ENCODE data around the gene IL2RA.

Gene IL2RA

GRCh38 chr10:5965266-5965665 lies 96.9 kb downstream of the IL2RA start:
- H3K79me2 ChIP-seq (ENCODE audit: insufficient read depth, low read length): no peaks in the 10 kb centered on the region
- H3K4me2 ChIP-seq (ENCODE audit: low read depth, low read length, poor library complexity, severe bottlenecking): no peak overlapping the region
- TF ChIP-seq EZH2phosphoT487 (conservative IDR thresholded peaks at IDR 0.05; ENCODE audit: low read length): no peak
- TF ChIP-seq CTCF (IDR thresholded peaks at IDR 0.05; ENCODE audit: insufficient read depth, low read length, poor library complexity, severe bottlenecking): no peak
- H3K9ac ChIP-seq (ENCODE audit: low read length): no peak overlapping the region
- no peaks in the 10 kb centered on the region for H3K36me3 ChIP-seq (ENCODE audit: low read length)
- no peaks in the 10 kb centered on the region for H3K9me2 ChIP-seq (replicated peaks; ENCODE audit: insufficient read depth, low read length)
- H3K27ac ChIP-seq (ENCODE audit: low read depth, low read length): no peak overlapping the region
- H2AFZ ChIP-seq (ENCODE audit: low read depth, low read length, severe bottlenecking): no peak overlapping the region
- H4K20me1 ChIP-seq (ENCODE audit: low read depth, low read length): no peaks in the 10 kb centered on the region
- H3K9me3 ChIP-seq (ENCODE audit: insufficient read depth, low read length): no peaks in the 10 kb centered on the region
- H3K4me3 ChIP-seq (ENCODE audit: insufficient read depth, low read length, poor library complexity, severe bottlenecking): no peak overlapping the region
- H3K27me3 ChIP-seq (ENCODE audit: low read length): no peaks in the 10 kb centered on the region
- no peaks in the 10 kb centered on the region for H3F3A ChIP-seq (ENCODE audit: insufficient read depth)

GRCh38 chr10:5964736-5965135 lies 97.4 kb downstream of the IL2RA start:
- no peak overlapping the region for H3K27ac ChIP-seq (ENCODE audit: low read depth, low read length)

GRCh38 chr10:5963591-5963990 lies 98.6 kb downstream of the IL2RA start:
- Histone ChIP-seq H3K9me2 (replicated peaks; ENCODE audit: insufficient read depth, low read length) (no peaks in the 10 kb centered on the region), H3K27me3 (ENCODE audit: low read length) (no peaks in the 10 kb centered on the region), H3K9ac (ENCODE audit: low read length) (no peak overlapping the region), H2AFZ (ENCODE audit: low read depth, low read length, severe bottlenecking) (no peak overlapping the region), H3K36me3 (ENCODE audit: low read length) (no peaks in the 10 kb centered on the region), H3K4me3 (ENCODE audit: insufficient read depth, low read length, poor library complexity, severe bottlenecking) (no peak overlapping the region), H3F3A (ENCODE audit: insufficient read depth) (no peaks in the 10 kb centered on the region), H3K4me2 (ENCODE audit: low read depth, low read length, poor library complexity, severe bottlenecking) (no peak overlapping the region), H3K9me3 (ENCODE audit: insufficient read depth, low read length) (no peaks in the 10 kb centered on the region), H3K79me2 (ENCODE audit: insufficient read depth, low read length) (no peaks in the 10 kb centered on the region), H4K20me1 (ENCODE audit: low read depth, low read length) (no peaks in the 10 kb centered on the region), H3K27ac (ENCODE audit: low read depth, low read length) (no peak overlapping the region)
- TF ChIP-seq EZH2phosphoT487 (conservative IDR thresholded peaks at IDR 0.05; ENCODE audit: low read length): no peak
- no peak for TF ChIP-seq CTCF (IDR thresholded peaks at IDR 0.05; ENCODE audit: insufficient read depth, low read length, poor library complexity, severe bottlenecking)

More at GRCh38 chr10:5964736-5965135, 97.4 kb downstream of the IL2RA start:
- Histone ChIP-seq H3K9ac (ENCODE audit: low read length) (no peak overlapping the region), H3K4me3 (ENCODE audit: insufficient read depth, low read length, poor library complexity, severe bottlenecking) (no peak overlapping the region), H3K27me3 (ENCODE audit: low read length) (no peaks in the 10 kb centered on the region), H3K36me3 (ENCODE audit: low read length) (no peaks in the 10 kb centered on the region), H3K79me2 (ENCODE audit: insufficient read depth, low read length) (no peaks in the 10 kb centered on the region), H4K20me1 (ENCODE audit: low read depth, low read length) (no peaks in the 10 kb centered on the region), H3K9me3 (ENCODE audit: insufficient read depth, low read length) (no peaks in the 10 kb centered on the region), H3F3A (ENCODE audit: insufficient read depth) (no peaks in the 10 kb centered on the region), H3K4me2 (ENCODE audit: low read depth, low read length, poor library complexity, severe bottlenecking) (no peak overlapping the region), H2AFZ (ENCODE audit: low read depth, low read length, severe bottlenecking) (no peak overlapping the region), H3K9me2 (replicated peaks; ENCODE audit: insufficient read depth, low read length) (no peaks in the 10 kb centered on the region)
- no peak for TF ChIP-seq CTCF (IDR thresholded peaks at IDR 0.05; ENCODE audit: insufficient read depth, low read length, poor library complexity, severe bottlenecking)
- TF ChIP-seq EZH2phosphoT487 (conservative IDR thresholded peaks at IDR 0.05; ENCODE audit: low read length): no peak
